Neural cell (in vitro differentiated cells): ENCODE data around the gene SLC7A8. TPM values are rescaled to one million over a fixed set of nuclear protein-coding genes. Genes with fewer than 3 reads are reported as not detected.

Experiments used
- H2AFZ ChIP-seq: fragments of 200-600, 300-800 bp; sonication (generic), shearing (Covaris generic); 2 replicates; pipeline ENCODE4 v1.6.0; 2014; ENCODE audit warnings: low read depth, mild to moderate bottlenecking, antibody characterized with exemption, low read length, moderate library complexity
- H3F3A ChIP-seq: fragments of 200-600 bp; shearing (Covaris generic); 2 replicates; pipeline ENCODE4 v1.6.1; 2016; ENCODE audit warnings: mild to moderate bottlenecking, moderate library complexity, mixed read lengths, antibody characterized with exemption, low read length; ENCODE audit not compliant: insufficient read depth, poor library complexity, severe bottlenecking
- H3K27ac ChIP-seq: fragments of 200-600, 300-800 bp; sonication (generic), shearing (Covaris generic); 2 replicates; pipeline ENCODE4 v1.5.1; 2014; ENCODE audit warnings: mild to moderate bottlenecking, low read length, moderate library complexity
- H3K27me3 ChIP-seq: fragments of 300-800, 200-600 bp; sonication (generic), shearing (Covaris generic); 2 replicates; pipeline ENCODE4 v1.6.0; 2014; ENCODE audit warnings: mild to moderate bottlenecking, low read depth, low read length, moderate library complexity; ENCODE audit not compliant: insufficient read depth
- H3K36me3 ChIP-seq: fragments of 300-800, 200-600 bp; sonication (generic), shearing (Covaris generic); 2 replicates; pipeline ENCODE4 v1.5.1; 2014; ENCODE audit warnings: mild to moderate bottlenecking, antibody characterized with exemption, low read length, moderate library complexity; ENCODE audit not compliant: insufficient read depth
- H3K4me2 ChIP-seq: fragments of 300-800, 200-600 bp; sonication (generic), shearing (Covaris generic); 2 replicates; pipeline ENCODE4 v1.6.0; 2014; ENCODE audit warnings: mild to moderate bottlenecking, low read length
- H3K4me3 ChIP-seq: fragments of 300-800, 200-600 bp; sonication (generic), shearing (Covaris generic); 2 replicates; pipeline ENCODE4 v1.5.1; 2014; ENCODE audit warnings: mild to moderate bottlenecking, low read length, moderate library complexity
- H3K79me2 ChIP-seq: fragments of 200-600 bp; shearing (Covaris generic); replicated peaks from 2 replicates; pipeline ENCODE4 v1.6.0; 2014; ENCODE audit warnings: mild to moderate bottlenecking, low read length, moderate library complexity; ENCODE audit not compliant: insufficient read depth
- H3K9ac ChIP-seq: fragments of 300-800, 200-600 bp; sonication (generic), shearing (Covaris generic); 2 replicates; pipeline ENCODE4 v1.6.1; 2016; ENCODE audit warnings: mild to moderate bottlenecking, low read length, mixed read lengths
- H3K9me2 ChIP-seq: fragments of 200-600 bp; shearing (Covaris generic); 2 replicates; pipeline ENCODE4 v1.6.1; 2016; ENCODE audit warnings: mild to moderate bottlenecking, low read length, mixed read lengths; ENCODE audit not compliant: insufficient read depth
- H3K9me3 ChIP-seq: fragments of 200-600, 300-800 bp; sonication (generic), shearing (Covaris generic); 2 replicates; pipeline ENCODE4 v1.6.1; 2016; ENCODE audit warnings: mild to moderate bottlenecking, mixed run types, low read length, moderate library complexity, mixed read lengths
- H4K20me1 ChIP-seq: fragments of 200-600 bp; shearing (Covaris generic); 2 replicates; pipeline ENCODE4 v1.6.1; 2016; ENCODE audit warnings: mild to moderate bottlenecking, mixed run types; ENCODE audit not compliant: insufficient read depth
- EP300 ChIP-seq: fragments of 450-650 bp; conservative IDR thresholded peaks from 2 replicates; pipeline ENCODE4 v1.6.1; 2014; ENCODE audit warnings: antibody characterized with exemption, mild to moderate bottlenecking, moderate library complexity; ENCODE audit not compliant: poor library complexity, severe bottlenecking
- EZH2 ChIP-seq: fragments of 200-600, 300-800 bp; shearing (Covaris generic), sonication (generic); IDR thresholded peaks from 2 replicates; pipeline ENCODE4 v1.6.1; 2014; ENCODE audit warnings: antibody characterized with exemption, low read length, borderline replicate concordance, mild to moderate bottlenecking; ENCODE audit not compliant: insufficient read depth, poor library complexity, severe bottlenecking
- MXI1 ChIP-seq: fragments of 450-650 bp; conservative IDR thresholded peaks from 2 replicates; pipeline ENCODE4 v1.6.1; 2014; ENCODE audit warnings: antibody characterized with exemption, mild to moderate bottlenecking; ENCODE audit not compliant: poor library complexity, severe bottlenecking
- POLR2AphosphoS5 ChIP-seq: IDR thresholded peaks from 2 replicates; pipeline ENCODE4 v1.6.1; 2012
- RAD21 ChIP-seq: fragments of 450-650 bp; conservative IDR thresholded peaks from 2 replicates; pipeline ENCODE4 v1.6.1; 2014; ENCODE audit warnings: antibody characterized with exemption, mild to moderate bottlenecking, moderate library complexity
- SMC3 ChIP-seq: fragments of 450-650 bp; conservative IDR thresholded peaks from 2 replicates; pipeline ENCODE4 v1.6.1; 2014; ENCODE audit warnings: antibody characterized with exemption, mild to moderate bottlenecking, moderate library complexity; ENCODE audit not compliant: poor library complexity
- TAF1 ChIP-seq: IDR thresholded peaks from 2 replicates; pipeline ENCODE4 v1.6.1; 2012; ENCODE audit warnings: low read depth
- polyA plus RNA-seq: library from polyadenylated mRNA; depleted of rRNA; stranded (reverse); fragments of >200 nt; gene quantifications from 2 replicates; pipeline ENCODE4 v1.2.3, GENCODE V29; 2014
- TF ChIP-seq, protein P1 (sequence below): IDR thresholded peaks from 2 replicates; pipeline ENCODE4 v1.6.1; 2012; ENCODE audit warnings: borderline replicate concordance
- TF ChIP-seq, protein P2 (sequence below): fragments of 450-650 bp; IDR thresholded peaks from 2 replicates; pipeline ENCODE4 v1.5.1; 2014; ENCODE audit warnings: antibody characterized with exemption, mild to moderate bottlenecking, moderate library complexity; ENCODE audit not compliant: poor library complexity, severe bottlenecking

Gene SLC7A8
- polyA plus RNA-seq, 1 donor from 2014 or later = 0.21 TPM

DNA sequence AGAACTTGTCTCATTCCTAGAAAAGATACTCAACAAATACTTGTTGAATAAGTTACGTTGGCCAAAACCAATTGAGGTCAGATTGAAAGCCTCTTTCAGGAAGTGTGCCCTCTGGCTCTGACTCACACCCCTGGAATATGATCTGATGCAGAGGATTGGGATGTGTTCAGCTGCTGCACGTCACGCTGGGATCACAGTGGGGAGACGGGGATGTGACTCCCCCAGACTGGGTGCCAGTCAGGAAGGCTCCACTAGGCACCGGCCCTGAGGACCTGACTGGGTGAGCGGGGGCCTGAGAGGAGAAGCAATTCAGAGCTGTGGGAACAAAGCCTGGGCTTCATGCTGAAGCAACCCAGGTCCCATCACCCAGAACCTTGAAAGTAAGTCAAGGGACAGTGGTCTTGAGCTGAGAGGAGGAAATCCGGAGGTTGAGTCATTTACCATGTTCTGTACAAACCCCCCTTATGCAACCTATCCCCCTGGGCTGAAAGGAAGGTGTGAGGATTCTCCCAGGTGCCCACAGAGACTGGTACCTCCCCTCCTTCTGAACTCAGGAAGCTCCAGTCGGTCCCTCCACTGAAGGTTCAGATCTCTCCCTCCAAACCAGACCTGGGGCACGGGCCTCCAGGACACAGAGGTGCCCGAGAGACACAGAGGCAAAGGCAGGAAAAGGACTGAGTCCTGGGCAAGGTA, 68.3 kb downstream of the SLC7A8 start:
- TF ChIP-seq MXI1 (no peak), POLR2AphosphoS5 (no peak)
- Histone ChIP-seq H2AFZ (no peak overlapping the region), H3K27me3 (no peaks in the 10 kb centered on the region), H3K36me3 (no peaks in the 10 kb centered on the region), H3K4me3 (no peak overlapping the region), H3K4me2 (no peak overlapping the region), H3K27ac (no peak overlapping the region), H3K9me2 (no peaks in the 10 kb centered on the region), H4K20me1 (no peaks in the 10 kb centered on the region), H3K9ac (no peak overlapping the region), H3K9me3 (no peaks in the 10 kb centered on the region), H3F3A (no peaks in the 10 kb centered on the region), H3K79me2 (no peaks in the 10 kb centered on the region)

DNA sequence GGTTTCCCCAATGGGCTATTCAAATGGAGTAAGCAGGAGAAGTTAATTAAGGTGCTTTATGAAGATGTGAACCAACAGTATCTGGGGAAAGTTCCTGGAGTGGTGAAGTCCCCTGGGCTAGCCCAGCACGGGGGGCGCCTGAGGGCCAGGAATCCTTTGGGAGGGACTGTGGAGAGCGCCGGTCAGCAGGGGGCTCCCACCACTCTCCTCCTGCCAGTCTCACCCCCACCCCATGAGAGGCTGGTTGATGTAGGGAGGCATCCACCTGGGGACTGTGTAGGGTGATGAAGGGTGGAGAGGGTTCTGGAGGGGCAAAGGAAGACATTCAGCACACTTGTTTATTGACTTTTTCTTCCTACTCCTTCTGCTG, 68.8 kb downstream of the SLC7A8 start:
- Histone ChIP-seq H3K4me2 (no peak overlapping the region), H3F3A (no peaks in the 10 kb centered on the region), H3K27ac (no peak overlapping the region), H3K4me3 (no peak overlapping the region), H3K79me2 (no peaks in the 10 kb centered on the region), H4K20me1 (no peaks in the 10 kb centered on the region), H3K9me2 (no peaks in the 10 kb centered on the region), H3K27me3 (no peaks in the 10 kb centered on the region), H3K9ac (no peak overlapping the region), H3K36me3 (no peaks in the 10 kb centered on the region), H3K9me3 (no peaks in the 10 kb centered on the region), H2AFZ (no peak overlapping the region)
- TF ChIP-seq, protein P1, sequence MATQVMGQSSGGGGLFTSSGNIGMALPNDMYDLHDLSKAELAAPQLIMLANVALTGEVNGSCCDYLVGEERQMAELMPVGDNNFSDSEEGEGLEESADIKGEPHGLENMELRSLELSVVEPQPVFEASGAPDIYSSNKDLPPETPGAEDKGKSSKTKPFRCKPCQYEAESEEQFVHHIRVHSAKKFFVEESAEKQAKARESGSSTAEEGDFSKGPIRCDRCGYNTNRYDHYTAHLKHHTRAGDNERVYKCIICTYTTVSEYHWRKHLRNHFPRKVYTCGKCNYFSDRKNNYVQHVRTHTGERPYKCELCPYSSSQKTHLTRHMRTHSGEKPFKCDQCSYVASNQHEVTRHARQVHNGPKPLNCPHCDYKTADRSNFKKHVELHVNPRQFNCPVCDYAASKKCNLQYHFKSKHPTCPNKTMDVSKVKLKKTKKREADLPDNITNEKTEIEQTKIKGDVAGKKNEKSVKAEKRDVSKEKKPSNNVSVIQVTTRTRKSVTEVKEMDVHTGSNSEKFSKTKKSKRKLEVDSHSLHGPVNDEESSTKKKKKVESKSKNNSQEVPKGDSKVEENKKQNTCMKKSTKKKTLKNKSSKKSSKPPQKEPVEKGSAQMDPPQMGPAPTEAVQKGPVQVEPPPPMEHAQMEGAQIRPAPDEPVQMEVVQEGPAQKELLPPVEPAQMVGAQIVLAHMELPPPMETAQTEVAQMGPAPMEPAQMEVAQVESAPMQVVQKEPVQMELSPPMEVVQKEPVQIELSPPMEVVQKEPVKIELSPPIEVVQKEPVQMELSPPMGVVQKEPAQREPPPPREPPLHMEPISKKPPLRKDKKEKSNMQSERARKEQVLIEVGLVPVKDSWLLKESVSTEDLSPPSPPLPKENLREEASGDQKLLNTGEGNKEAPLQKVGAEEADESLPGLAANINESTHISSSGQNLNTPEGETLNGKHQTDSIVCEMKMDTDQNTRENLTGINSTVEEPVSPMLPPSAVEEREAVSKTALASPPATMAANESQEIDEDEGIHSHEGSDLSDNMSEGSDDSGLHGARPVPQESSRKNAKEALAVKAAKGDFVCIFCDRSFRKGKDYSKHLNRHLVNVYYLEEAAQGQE = no peak
- no peak for TF ChIP-seq MXI1
- no peak for TF ChIP-seq RAD21
- TF ChIP-seq POLR2AphosphoS5 = no peak
- no peak for TF ChIP-seq EP300
- TF ChIP-seq TAF1 = no peak
- TF ChIP-seq, protein P2, sequence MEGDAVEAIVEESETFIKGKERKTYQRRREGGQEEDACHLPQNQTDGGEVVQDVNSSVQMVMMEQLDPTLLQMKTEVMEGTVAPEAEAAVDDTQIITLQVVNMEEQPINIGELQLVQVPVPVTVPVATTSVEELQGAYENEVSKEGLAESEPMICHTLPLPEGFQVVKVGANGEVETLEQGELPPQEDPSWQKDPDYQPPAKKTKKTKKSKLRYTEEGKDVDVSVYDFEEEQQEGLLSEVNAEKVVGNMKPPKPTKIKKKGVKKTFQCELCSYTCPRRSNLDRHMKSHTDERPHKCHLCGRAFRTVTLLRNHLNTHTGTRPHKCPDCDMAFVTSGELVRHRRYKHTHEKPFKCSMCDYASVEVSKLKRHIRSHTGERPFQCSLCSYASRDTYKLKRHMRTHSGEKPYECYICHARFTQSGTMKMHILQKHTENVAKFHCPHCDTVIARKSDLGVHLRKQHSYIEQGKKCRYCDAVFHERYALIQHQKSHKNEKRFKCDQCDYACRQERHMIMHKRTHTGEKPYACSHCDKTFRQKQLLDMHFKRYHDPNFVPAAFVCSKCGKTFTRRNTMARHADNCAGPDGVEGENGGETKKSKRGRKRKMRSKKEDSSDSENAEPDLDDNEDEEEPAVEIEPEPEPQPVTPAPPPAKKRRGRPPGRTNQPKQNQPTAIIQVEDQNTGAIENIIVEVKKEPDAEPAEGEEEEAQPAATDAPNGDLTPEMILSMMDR = no peak
- no peak for TF ChIP-seq EZH2

DNA sequence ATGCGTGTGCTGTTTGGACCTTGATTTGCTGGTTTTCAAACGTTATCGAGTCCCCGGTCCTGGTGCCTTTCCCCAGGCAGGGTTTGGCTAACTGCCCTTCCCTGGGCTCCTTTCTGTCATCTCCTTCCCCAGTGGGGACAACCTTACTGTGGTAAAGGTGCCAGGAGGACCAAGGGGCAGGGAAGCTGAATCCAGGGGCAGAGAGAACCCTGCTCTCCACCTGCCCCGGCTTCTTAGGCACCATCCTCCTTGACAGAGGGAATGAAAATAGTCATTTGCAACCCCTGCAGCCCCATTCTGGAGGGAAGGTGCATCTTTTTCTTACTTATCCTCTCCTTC, 69.4 kb downstream of the SLC7A8 start:
- Histone ChIP-seq H4K20me1 (no peaks in the 10 kb centered on the region), H3K9ac (no peak overlapping the region), H3K9me3 (no peaks in the 10 kb centered on the region), H3K79me2 (no peaks in the 10 kb centered on the region), H3F3A (no peaks in the 10 kb centered on the region), H2AFZ (no peak overlapping the region), H3K9me2 (no peaks in the 10 kb centered on the region), H3K27ac (no peak overlapping the region), H3K4me3 (no peak overlapping the region), H3K27me3 (no peaks in the 10 kb centered on the region), H3K4me2 (no peak overlapping the region), H3K36me3 (no peaks in the 10 kb centered on the region)
- TF ChIP-seq, protein P2 = no peak
- TF ChIP-seq TAF1 (no peak), EP300 (no peak), RAD21 (no peak), MXI1 (no peak), SMC3 (no peak), EZH2 (no peak), POLR2AphosphoS5 (no peak)
- TF ChIP-seq, protein P1 = no peak
